Measurements from ENCODE around the gene SLC66A1.

GRCh38 chr1:19365721-19366120 is 53.6 kb downstream of the SLC66A1 start:
- TF ChIP-seq CTCF (conservative IDR thresholded peaks at IDR 0.05; ENCODE audit: low read depth, low read length) (no peak), EZH2 (IDR thresholded peaks at IDR 0.05; ENCODE audit: low read length, unreplicated experiment) (no peak)
